Neural cell (in vitro differentiated cells): ENCODE measurements around the gene SPTLC2.

Source experiments
- EP300 ChIP-seq: fragments of 450-650 bp; conservative IDR thresholded peaks from 2 replicates; pipeline ENCODE4 v1.6.1; 2014; ENCODE audit warnings: antibody characterized with exemption, mild to moderate bottlenecking, moderate library complexity; ENCODE audit not compliant: poor library complexity, severe bottlenecking
- EZH2 ChIP-seq: fragments of 200-600, 300-800 bp; shearing (Covaris generic), sonication (generic); IDR thresholded peaks from 2 replicates; pipeline ENCODE4 v1.6.1; 2014; ENCODE audit warnings: antibody characterized with exemption, low read length, borderline replicate concordance, mild to moderate bottlenecking; ENCODE audit not compliant: insufficient read depth, poor library complexity, severe bottlenecking
- TF ChIP-seq, protein P1 (sequence below): fragments of 450-650 bp; IDR thresholded peaks from 2 replicates; pipeline ENCODE4 v1.5.1; 2014; ENCODE audit warnings: antibody characterized with exemption, mild to moderate bottlenecking, moderate library complexity; ENCODE audit not compliant: poor library complexity, severe bottlenecking
- TF ChIP-seq, protein P2 (sequence below): IDR thresholded peaks from 2 replicates; pipeline ENCODE4 v1.6.1; 2012; ENCODE audit warnings: borderline replicate concordance

DNA sequence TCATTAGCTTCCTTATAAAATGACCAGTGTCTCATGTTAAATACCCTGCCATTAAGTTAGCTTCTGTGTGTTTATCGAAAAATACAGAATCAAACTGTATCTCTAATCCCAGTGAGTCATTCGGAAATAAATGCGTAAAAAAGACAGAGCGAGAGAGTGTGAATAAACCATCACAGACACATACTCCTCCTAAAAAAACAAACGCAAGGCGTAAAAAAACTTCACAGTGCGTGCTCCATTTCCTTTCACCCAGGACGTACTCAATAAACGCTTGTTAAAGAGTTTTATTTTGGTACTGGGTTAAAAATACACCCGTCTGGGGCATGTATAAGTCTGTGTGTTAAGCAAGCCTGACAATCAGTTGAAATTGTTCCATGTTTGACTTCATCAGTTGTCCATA, 59.0 kb downstream of the SPTLC2 start:
- TF ChIP-seq, protein P1, sequence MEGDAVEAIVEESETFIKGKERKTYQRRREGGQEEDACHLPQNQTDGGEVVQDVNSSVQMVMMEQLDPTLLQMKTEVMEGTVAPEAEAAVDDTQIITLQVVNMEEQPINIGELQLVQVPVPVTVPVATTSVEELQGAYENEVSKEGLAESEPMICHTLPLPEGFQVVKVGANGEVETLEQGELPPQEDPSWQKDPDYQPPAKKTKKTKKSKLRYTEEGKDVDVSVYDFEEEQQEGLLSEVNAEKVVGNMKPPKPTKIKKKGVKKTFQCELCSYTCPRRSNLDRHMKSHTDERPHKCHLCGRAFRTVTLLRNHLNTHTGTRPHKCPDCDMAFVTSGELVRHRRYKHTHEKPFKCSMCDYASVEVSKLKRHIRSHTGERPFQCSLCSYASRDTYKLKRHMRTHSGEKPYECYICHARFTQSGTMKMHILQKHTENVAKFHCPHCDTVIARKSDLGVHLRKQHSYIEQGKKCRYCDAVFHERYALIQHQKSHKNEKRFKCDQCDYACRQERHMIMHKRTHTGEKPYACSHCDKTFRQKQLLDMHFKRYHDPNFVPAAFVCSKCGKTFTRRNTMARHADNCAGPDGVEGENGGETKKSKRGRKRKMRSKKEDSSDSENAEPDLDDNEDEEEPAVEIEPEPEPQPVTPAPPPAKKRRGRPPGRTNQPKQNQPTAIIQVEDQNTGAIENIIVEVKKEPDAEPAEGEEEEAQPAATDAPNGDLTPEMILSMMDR: no peak
- TF ChIP-seq, protein P2, sequence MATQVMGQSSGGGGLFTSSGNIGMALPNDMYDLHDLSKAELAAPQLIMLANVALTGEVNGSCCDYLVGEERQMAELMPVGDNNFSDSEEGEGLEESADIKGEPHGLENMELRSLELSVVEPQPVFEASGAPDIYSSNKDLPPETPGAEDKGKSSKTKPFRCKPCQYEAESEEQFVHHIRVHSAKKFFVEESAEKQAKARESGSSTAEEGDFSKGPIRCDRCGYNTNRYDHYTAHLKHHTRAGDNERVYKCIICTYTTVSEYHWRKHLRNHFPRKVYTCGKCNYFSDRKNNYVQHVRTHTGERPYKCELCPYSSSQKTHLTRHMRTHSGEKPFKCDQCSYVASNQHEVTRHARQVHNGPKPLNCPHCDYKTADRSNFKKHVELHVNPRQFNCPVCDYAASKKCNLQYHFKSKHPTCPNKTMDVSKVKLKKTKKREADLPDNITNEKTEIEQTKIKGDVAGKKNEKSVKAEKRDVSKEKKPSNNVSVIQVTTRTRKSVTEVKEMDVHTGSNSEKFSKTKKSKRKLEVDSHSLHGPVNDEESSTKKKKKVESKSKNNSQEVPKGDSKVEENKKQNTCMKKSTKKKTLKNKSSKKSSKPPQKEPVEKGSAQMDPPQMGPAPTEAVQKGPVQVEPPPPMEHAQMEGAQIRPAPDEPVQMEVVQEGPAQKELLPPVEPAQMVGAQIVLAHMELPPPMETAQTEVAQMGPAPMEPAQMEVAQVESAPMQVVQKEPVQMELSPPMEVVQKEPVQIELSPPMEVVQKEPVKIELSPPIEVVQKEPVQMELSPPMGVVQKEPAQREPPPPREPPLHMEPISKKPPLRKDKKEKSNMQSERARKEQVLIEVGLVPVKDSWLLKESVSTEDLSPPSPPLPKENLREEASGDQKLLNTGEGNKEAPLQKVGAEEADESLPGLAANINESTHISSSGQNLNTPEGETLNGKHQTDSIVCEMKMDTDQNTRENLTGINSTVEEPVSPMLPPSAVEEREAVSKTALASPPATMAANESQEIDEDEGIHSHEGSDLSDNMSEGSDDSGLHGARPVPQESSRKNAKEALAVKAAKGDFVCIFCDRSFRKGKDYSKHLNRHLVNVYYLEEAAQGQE: no peak
- TF ChIP-seq EP300: no peak
- TF ChIP-seq EZH2: no peak
